CD4-positive, alpha-beta memory T cell (primary cell): ENCODE results near the gene OR2V2. TPM values are rescaled to one million over a fixed set of nuclear protein-coding genes. Genes with fewer than 3 reads are reported as not detected.
"Not testable (repeated sequence)": the region's sequence is repeated elsewhere in the genome, so short reads cannot be mapped to it uniquely, and the experiment has no call there.

Source experiments
- CTCF ChIA-PET: fragments of 350-600 bp; sonication (Branson Sonifier 250); formaldehyde crosslinking; loops from one replicate; lab custom pipeline; 2021; ENCODE audit warnings: inconsistent platforms; ENCODE audit not compliant: partially characterized antibody; lab: Charles Lee
- POLR2A ChIA-PET: fragments of 350-600 bp; sonication (Branson Sonifier 250); formaldehyde crosslinking; loops from one replicate; lab custom pipeline; 2021; ENCODE audit not compliant: partially characterized antibody; lab: Charles Lee
- DNase-seq, 5 donors: peaks; one replicate each; pipeline versions ENCODE4 v3.0.0 to v3.0.0-alpha.2; 2020 to 2022; ENCODE audit warnings: mixed read lengths in 1 of 5
- H3K27ac ChIP-seq: one replicate; pipeline ENCODE4 v1.7.0; 2013; ENCODE audit warnings: low read depth, low read length
- H3K27me3 ChIP-seq: 2 replicates; pipeline ENCODE4 v1.7.0; 2013; ENCODE audit warnings: mild to moderate bottlenecking, low read length, moderate library complexity; ENCODE audit not compliant: insufficient read depth
- H3K36me3 ChIP-seq: 2 replicates; pipeline ENCODE4 v1.7.0; 2013; ENCODE audit warnings: mild to moderate bottlenecking, low read length, moderate library complexity; ENCODE audit not compliant: insufficient read depth
- H3K4me1 ChIP-seq: 2 replicates; pipeline ENCODE4 v1.7.0; 2013; ENCODE audit warnings: mild to moderate bottlenecking, low read length, moderate library complexity; ENCODE audit not compliant: insufficient read depth
- H3K4me3 ChIP-seq, 2 donors: one replicate each; pipeline ENCODE4 v1.7.0; 2013; ENCODE audit warnings: low read length in 2 of 2, mild to moderate bottlenecking in 1 of 2
- H3K9me3 ChIP-seq, 2 donors: one replicate each; pipeline ENCODE4 v1.7.0; 2013; ENCODE audit warnings: low read length in 2 of 2, control low read depth in 1 of 2; ENCODE audit not compliant: control insufficient read depth in 1 of 2
- H3K27ac Mint-ChIP-seq, 7 donors: one replicate each; pipeline ENCODE4 v1.8.0; 2020 to 2021; ENCODE audit warnings: mixed read lengths in 7 of 7, mild to moderate bottlenecking in 6 of 7, inconsistent platforms in 3 of 7, moderate library complexity in 3 of 7
- H3K27me3 Mint-ChIP-seq, 2 donors: one replicate each; pipeline ENCODE4 v1.8.0; 2020 to 2021; ENCODE audit warnings: mixed read lengths in 2 of 2
- H3K36me3 Mint-ChIP-seq, 2 donors: one replicate each; pipeline ENCODE4 v1.8.0; 2020 to 2021; ENCODE audit warnings: mixed read lengths in 2 of 2, inconsistent platforms in 1 of 2, mild to moderate bottlenecking in 1 of 2
- H3K4me1 Mint-ChIP-seq, 4 donors: one replicate each; pipeline ENCODE4 v1.8.0; 2020 to 2021; ENCODE audit warnings: mixed read lengths in 4 of 4, mild to moderate bottlenecking in 1 of 4
- H3K4me3 Mint-ChIP-seq, 8 donors: one replicate each; pipeline ENCODE4 v1.8.0; 2020 to 2021; ENCODE audit warnings: mixed read lengths in 8 of 8, mild to moderate bottlenecking in 7 of 8, moderate library complexity in 6 of 8, inconsistent platforms in 3 of 8
- H3K9me3 Mint-ChIP-seq, 8 donors: one replicate each; pipeline ENCODE4 v1.8.0; 2020 to 2021; ENCODE audit warnings: mixed read lengths in 8 of 8, mild to moderate bottlenecking in 5 of 8, inconsistent platforms in 3 of 8, moderate library complexity in 1 of 8
- intact Hi-C: fragments of 100-400 bp; cut with micrococcal nuclease; formaldehyde crosslinking; loops from one replicate; pipeline ENCODE4 v1.15.1; 2023
- polyA plus RNA-seq, 2 donors: library from polyadenylated mRNA; unstranded; fragments of 300-500 nt; fragmentation: Illumina TruSeq; gene quantifications; one replicate each; pipeline ENCODE4 v1.2.3, GENCODE V29; 2021
- total RNA-seq, 2 experiments: library from RNA; stranded (reverse); gene quantifications; one replicate each; pipeline ENCODE4 v1.2.3, GENCODE V29; 2021

The OR2V2 gene
- not detected for total RNA-seq
- polyA plus RNA-seq: not detected

GRCh38 chr5:181146927-181147636 lies at the start of gene OR2V2:
Gene OR2V2, plus strand, starts transcription at chr5:181147586. Its CDS starts 7,357 bp downstream, at chr5:181154943.
- H3K27ac ChIP-seq, H3K9me3 Mint-ChIP-seq, H3K4me1 ChIP-seq, intact Hi-C loops, POLR2A ChIA-PET, H3K36me3 ChIP-seq, H3K4me1 Mint-ChIP-seq, H3K27me3 ChIP-seq, H3K36me3 Mint-ChIP-seq, CTCF ChIA-PET, H3K4me3 ChIP-seq, H3K9me3 ChIP-seq, H3K4me3 Mint-ChIP-seq, DNase-seq, H3K27ac Mint-ChIP-seq: not testable (repeated sequence)
- H3K27me3 Mint-ChIP-seq: peaks cover 32 to 54% of the 10 kb centered on the region in 2 donors

- intact Hi-C loops, H3K36me3 Mint-ChIP-seq, H3K4me3 ChIP-seq, DNase-seq, H3K9me3 ChIP-seq, H3K27ac Mint-ChIP-seq, H3K27ac ChIP-seq, H3K4me3 Mint-ChIP-seq, H3K36me3 ChIP-seq, CTCF ChIA-PET, H3K4me1 ChIP-seq, POLR2A ChIA-PET, H3K9me3 Mint-ChIP-seq: not testable (repeated sequence)
- peaks cover 14% of the 10 kb centered on the region for H3K27me3 ChIP-seq
- H3K27me3 Mint-ChIP-seq: peaks cover 26 to 32% of the 10 kb centered on the region in 2 donors
- H3K4me1 Mint-ChIP-seq: peaks cover 3 to 16% (median 10%) of the 10 kb centered on the region in 4 donors
Observed at GRCh38 chr5:181097759-181098491, 49.5 kb upstream of the OR2V2 start.

GRCh38 chr5:181098762-181099601 lies 48.4 kb upstream of the OR2V2 start:
- ChIA-PET CTCF (no interaction called here), POLR2A (no interaction called here)
- H3K4me3 Mint-ChIP-seq: peak overlapping the region in 5 of 8 donors; percentile 21 to 67 (median 36)
- H3K27ac Mint-ChIP-seq: peak overlapping the region in 1 of 7 donors; percentile 71
- intact Hi-C loops: no loop called here
- H3K4me1 Mint-ChIP-seq: peaks cover 3 to 17% (median 11%) of the 10 kb centered on the region in 4 donors
- Histone ChIP-seq H3K4me1 (no peaks in the 10 kb centered on the region), H3K27me3 (peaks cover 14% of the 10 kb centered on the region), H3K36me3 (no peaks in the 10 kb centered on the region), H3K9me3 (no peaks in the 10 kb centered on the region), H3K27ac (no peak overlapping the region), H3K4me3 (no peak overlapping the region)
- H3K9me3 Mint-ChIP-seq: peaks cover 0 to 7% (median 0%) of the 10 kb centered on the region in 8 donors
- H3K27me3 Mint-ChIP-seq: peaks cover 22 to 26% of the 10 kb centered on the region in 2 donors
- no peak for DNase-seq
- H3K36me3 Mint-ChIP-seq: no peaks in the 10 kb centered on the region

GRCh38 chr5:181099602-181100086 lies 47.7 kb upstream of the OR2V2 start:
- peak overlapping the region in 5 of 8 donors; percentile 21 to 67 (median 44) for H3K4me3 Mint-ChIP-seq
- peak overlapping the region in 1 of 7 donors; percentile 71 for H3K27ac Mint-ChIP-seq
- no peaks in the 10 kb centered on the region for H3K36me3 Mint-ChIP-seq
- peaks cover 4% of the 10 kb centered on the region for H3K4me1 ChIP-seq
- H3K4me3 ChIP-seq: no peak overlapping the region
- intact Hi-C loops: no loop called here
- no peaks in the 10 kb centered on the region for H3K9me3 ChIP-seq
- H3K27ac ChIP-seq: no peak overlapping the region
- peaks cover 14% of the 10 kb centered on the region for H3K27me3 ChIP-seq
- ChIA-PET CTCF (no interaction called here), POLR2A (no interaction called here)
- H3K36me3 ChIP-seq: no peaks in the 10 kb centered on the region
- peaks cover 0 to 8% (median under 1%) of the 10 kb centered on the region in 8 donors for H3K9me3 Mint-ChIP-seq
- DNase-seq: no peak
- H3K4me1 Mint-ChIP-seq: peaks cover 7 to 24% (median 16%) of the 10 kb centered on the region in 4 donors
- peaks cover 29 to 30% of the 10 kb centered on the region in 2 donors for H3K27me3 Mint-ChIP-seq

- no peak overlapping the region for H3K27ac ChIP-seq
- peaks cover 0 to 8% (median under 1%) of the 10 kb centered on the region in 8 donors for H3K9me3 Mint-ChIP-seq
- intact Hi-C loops: no loop called here
- H3K9me3 ChIP-seq: no peaks in the 10 kb centered on the region
- H3K36me3 Mint-ChIP-seq: no peaks in the 10 kb centered on the region
- peaks cover 28 to 30% of the 10 kb centered on the region in 2 donors for H3K27me3 Mint-ChIP-seq
- ChIA-PET CTCF (no interaction called here), POLR2A (no interaction called here)
- peak overlapping the region in 7 of 8 donors; percentile 24 to 67 (median 41) for H3K4me3 Mint-ChIP-seq
- peaks cover 14% of the 10 kb centered on the region for H3K27me3 ChIP-seq
- H3K4me1 Mint-ChIP-seq: peaks cover 7 to 25% (median 16%) of the 10 kb centered on the region in 4 donors
- H3K27ac Mint-ChIP-seq: peak overlapping the region in 3 of 7 donors; percentile 32 to 71 (median 65)
- H3K4me3 ChIP-seq: no peak overlapping the region
- no peak for DNase-seq
- H3K4me1 ChIP-seq: peaks cover 4% of the 10 kb centered on the region
- no peaks in the 10 kb centered on the region for H3K36me3 ChIP-seq
Observed at GRCh38 chr5:181100121-181100875, 47.1 kb upstream of the OR2V2 start.

GRCh38 chr5:181101030-181101641 lies 46.2 kb upstream of the OR2V2 start:
- DNase-seq, H3K27ac Mint-ChIP-seq, POLR2A ChIA-PET, H3K27ac ChIP-seq, H3K9me3 ChIP-seq, H3K4me3 Mint-ChIP-seq, H3K4me1 ChIP-seq, H3K36me3 ChIP-seq, intact Hi-C loops, CTCF ChIA-PET, H3K4me3 ChIP-seq, H3K36me3 Mint-ChIP-seq: not testable (repeated sequence)
- Mint-ChIP-seq H3K4me1 (peaks cover 7 to 25% (median 17%) of the 10 kb centered on the region in 4 donors), H3K27me3 (peaks cover 35 to 36% of the 10 kb centered on the region in 2 donors), H3K9me3 (peaks cover 0 to 11% (median under 1%) of the 10 kb centered on the region in 8 donors)
- H3K27me3 ChIP-seq: peaks cover 14% of the 10 kb centered on the region
